ENCODE data around the gene OR7C1.
A peak's percentile ranks its signal among the peaks of the same experiment; 100 is the strongest.
"Not testable (repeated sequence)": the region's sequence is repeated elsewhere in the genome, so short reads cannot be mapped to it uniquely, and the experiment has no call there.

The OR7C1 gene

DNA sequence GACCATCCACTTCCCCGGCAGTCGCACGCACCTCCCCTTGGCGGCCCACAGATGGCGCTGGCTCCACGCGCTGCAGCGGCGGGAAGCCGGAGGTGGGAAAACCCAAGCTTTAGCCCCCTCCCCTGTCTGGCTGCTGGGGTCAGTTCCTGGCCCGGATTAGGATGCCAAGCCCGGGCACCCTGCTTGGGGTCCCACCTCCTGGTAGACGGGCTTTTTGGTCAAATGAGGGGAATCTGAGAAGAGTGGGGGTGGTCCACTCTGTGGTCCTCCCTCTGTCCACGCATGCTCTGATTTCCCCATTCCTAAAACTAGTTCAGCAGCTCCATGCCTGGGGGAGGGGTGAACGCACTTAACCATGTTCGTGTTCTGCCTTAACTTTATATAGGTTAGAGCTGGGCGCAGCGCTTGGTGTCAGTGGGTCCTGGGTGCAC, 48.5 kb downstream of the OR7C1 start:
- no peak overlapping the region for H3K4me3 ChIP-seq (ENCODE audit: low read length in 2 of 2)
- no peaks in the 10 kb centered on the region for H3K36me3 ChIP-seq (ENCODE audit: control insufficient read depth in 2 of 2, insufficient read depth in 2 of 2, low read length in 2 of 2)
- no peaks in the 10 kb centered on the region for H3K27me3 ChIP-seq (ENCODE audit: control insufficient read depth in 2 of 2, insufficient read depth in 2 of 2, low read length in 2 of 2)
- peaks cover 0 to 2% of the 10 kb centered on the region in 2 donors for H3K4me1 ChIP-seq (ENCODE audit: control insufficient read depth in 2 of 2, insufficient read depth in 2 of 2, low read length in 2 of 2)
- H3K27ac ChIP-seq (ENCODE audit: low read depth in 2 of 2, low read length in 2 of 2) = no peak overlapping the region
- no peak overlapping the region for H3K9ac ChIP-seq (ENCODE audit: low read depth in 1 of 2, low read length in 2 of 2)
- no peaks in the 10 kb centered on the region for H3K9me3 ChIP-seq (ENCODE audit: control insufficient read depth in 2 of 2, low read length in 2 of 2)

DNA sequence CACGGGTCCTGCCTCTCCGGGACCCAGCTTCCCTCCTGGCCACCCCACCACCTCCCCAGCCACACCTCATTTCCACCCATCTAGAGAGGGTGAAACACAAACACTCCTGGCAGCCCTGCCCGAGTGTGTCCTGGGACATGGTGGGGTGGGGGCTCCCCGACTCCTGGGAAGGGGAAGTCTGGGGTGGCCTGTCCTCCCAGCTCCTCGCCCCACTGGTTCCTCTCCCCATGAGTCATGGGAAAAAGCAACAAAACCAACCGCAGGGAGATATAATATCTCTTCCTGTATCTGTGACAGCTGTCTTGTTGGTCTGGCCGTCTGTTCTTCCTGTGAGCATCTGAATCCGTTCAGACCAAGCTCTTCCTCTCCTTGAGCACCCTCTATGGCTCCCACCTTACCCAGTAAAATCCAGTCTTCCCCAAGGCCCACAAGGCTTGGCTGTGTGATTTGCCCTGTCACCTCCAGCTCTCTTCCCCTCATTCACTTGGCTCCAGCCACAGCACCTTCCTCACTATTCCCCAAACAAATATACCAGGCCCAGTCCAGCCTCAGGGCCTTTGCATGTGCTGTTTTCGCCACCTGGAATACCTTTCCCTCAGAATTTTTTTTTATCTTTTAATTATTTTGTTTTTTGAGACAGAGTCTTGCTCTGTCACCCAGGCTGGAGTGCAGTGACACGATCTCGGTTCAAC, 49.7 kb downstream of the OR7C1 start:
- H3K27ac ChIP-seq (ENCODE audit: low read depth in 2 of 2, low read length in 2 of 2) = peak overlapping the region; percentile 7 to 38
- H3K4me3 ChIP-seq (ENCODE audit: low read length in 2 of 2); H3K4me1 ChIP-seq (ENCODE audit: control insufficient read depth in 2 of 2, insufficient read depth in 2 of 2, low read length in 2 of 2); H3K36me3 ChIP-seq (ENCODE audit: control insufficient read depth in 2 of 2, insufficient read depth in 2 of 2, low read length in 2 of 2); H3K9ac ChIP-seq (ENCODE audit: low read depth in 1 of 2, low read length in 2 of 2); H3K9me3 ChIP-seq (ENCODE audit: control insufficient read depth in 2 of 2, low read length in 2 of 2); H3K27me3 ChIP-seq (ENCODE audit: control insufficient read depth in 2 of 2, insufficient read depth in 2 of 2, low read length in 2 of 2): not testable (repeated sequence)

DNA sequence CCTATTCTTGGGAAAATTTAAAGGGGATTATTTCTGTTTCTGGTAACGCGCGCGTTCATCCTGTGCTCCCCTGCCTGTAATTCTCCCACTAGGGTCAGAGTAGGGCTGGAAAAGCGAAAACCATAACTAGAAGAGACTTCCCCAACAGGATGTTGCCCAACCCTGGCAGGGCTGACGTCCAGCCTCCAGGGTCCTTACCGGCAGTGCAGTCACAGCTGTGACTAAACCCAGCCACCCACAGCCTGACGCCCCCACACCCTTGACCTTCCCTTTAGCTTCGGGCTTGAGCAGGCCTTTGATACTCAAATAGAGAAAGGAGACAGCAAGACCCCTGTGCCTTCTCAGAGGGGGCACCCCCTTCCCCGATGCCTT, 50.3 kb downstream of the OR7C1 start:
- not testable (repeated sequence) for H3K9me3 ChIP-seq (ENCODE audit: control insufficient read depth in 2 of 2, low read length in 2 of 2); H3K27me3 ChIP-seq (ENCODE audit: control insufficient read depth in 2 of 2, insufficient read depth in 2 of 2, low read length in 2 of 2); H3K4me1 ChIP-seq (ENCODE audit: control insufficient read depth in 2 of 2, insufficient read depth in 2 of 2, low read length in 2 of 2); H3K9ac ChIP-seq (ENCODE audit: low read depth in 1 of 2, low read length in 2 of 2); H3K4me3 ChIP-seq (ENCODE audit: low read length in 2 of 2); H3K36me3 ChIP-seq (ENCODE audit: control insufficient read depth in 2 of 2, insufficient read depth in 2 of 2, low read length in 2 of 2)
- peak overlapping the region; percentile 7 to 38 for H3K27ac ChIP-seq (ENCODE audit: low read depth in 2 of 2, low read length in 2 of 2)

DNA sequence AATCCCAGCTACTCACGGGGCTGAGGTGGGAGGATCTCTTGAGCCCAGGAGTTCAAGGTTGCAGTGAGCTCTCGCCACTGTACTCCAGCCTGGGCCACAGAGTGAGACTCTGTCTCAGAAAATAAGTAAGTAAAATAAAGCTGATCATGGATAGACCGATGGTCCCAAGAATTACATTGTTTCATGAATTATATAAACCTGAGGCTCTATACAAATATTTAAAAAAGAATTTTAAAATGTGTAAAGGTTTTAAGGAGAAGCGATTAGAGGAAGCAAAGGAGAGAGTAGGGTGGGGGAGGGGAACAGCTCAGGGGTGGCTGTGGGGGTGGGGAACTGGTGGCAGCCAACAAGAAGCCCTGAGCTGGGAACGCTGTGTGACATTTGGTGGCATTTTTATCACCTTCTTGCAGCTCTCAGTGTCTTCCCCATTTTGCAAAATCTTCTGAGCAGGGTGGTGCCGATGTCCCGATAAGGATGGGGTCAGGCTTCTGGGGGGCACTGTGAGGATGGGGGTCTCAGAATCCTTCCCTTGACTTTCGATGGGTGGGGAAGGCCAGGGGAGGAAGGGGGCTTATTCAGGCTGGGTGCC, 51.5 kb downstream of the OR7C1 start:
- not testable (repeated sequence) for H3K4me1 ChIP-seq (ENCODE audit: control insufficient read depth in 2 of 2, insufficient read depth in 2 of 2, low read length in 2 of 2); H3K4me3 ChIP-seq (ENCODE audit: low read length in 2 of 2); H3K27me3 ChIP-seq (ENCODE audit: control insufficient read depth in 2 of 2, insufficient read depth in 2 of 2, low read length in 2 of 2); H3K36me3 ChIP-seq (ENCODE audit: control insufficient read depth in 2 of 2, insufficient read depth in 2 of 2, low read length in 2 of 2); H3K27ac ChIP-seq (ENCODE audit: low read depth in 2 of 2, low read length in 2 of 2); H3K9me3 ChIP-seq (ENCODE audit: control insufficient read depth in 2 of 2, low read length in 2 of 2); H3K9ac ChIP-seq (ENCODE audit: low read depth in 1 of 2, low read length in 2 of 2)

DNA sequence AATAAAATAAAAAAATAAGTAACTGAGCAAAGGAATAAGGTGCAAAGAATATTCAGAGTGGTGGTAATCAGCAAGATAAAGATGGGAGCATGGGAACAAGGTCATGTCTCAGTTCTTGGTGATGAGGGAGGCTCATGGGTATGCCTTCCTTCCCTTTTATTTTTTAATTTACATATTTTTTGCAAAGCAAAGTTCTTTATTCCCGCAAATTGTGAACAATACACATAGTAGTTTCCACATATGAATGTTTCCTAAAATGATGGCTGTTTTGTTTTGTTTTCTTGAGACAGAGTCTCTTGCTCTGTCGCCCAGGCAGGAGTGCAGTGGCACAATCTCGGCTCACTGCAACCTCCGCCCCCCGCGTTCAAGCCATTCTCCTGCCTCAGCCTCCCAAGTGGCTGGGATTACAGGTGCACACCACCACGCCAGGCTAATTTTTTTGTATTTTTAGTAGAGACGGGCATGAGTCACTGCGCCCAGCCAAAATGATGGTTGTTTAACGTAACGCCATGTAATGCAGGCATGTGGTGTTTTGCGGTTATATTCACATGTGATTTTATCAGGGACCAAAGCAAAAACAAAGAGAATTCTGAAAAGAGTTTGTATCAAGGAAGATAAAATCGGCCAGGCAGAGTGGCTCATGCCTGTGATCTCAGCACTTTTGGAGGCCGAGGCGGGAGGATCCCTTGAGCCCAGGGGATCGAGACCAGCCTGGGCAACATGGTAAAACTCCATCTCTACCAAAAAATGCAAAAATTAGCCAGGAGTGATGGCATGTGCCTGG, 52.2 kb downstream of the OR7C1 start:
- H3K27me3 ChIP-seq (ENCODE audit: control insufficient read depth in 2 of 2, insufficient read depth in 2 of 2, low read length in 2 of 2) = no peaks in the 10 kb centered on the region
- H3K4me3 ChIP-seq (ENCODE audit: low read length in 2 of 2) = no peak overlapping the region
- H3K36me3 ChIP-seq (ENCODE audit: control insufficient read depth in 2 of 2, insufficient read depth in 2 of 2, low read length in 2 of 2) = no peaks in the 10 kb centered on the region
- peak overlapping the region in 1 of 2 donors; percentile 9 for H3K27ac ChIP-seq (ENCODE audit: low read depth in 2 of 2, low read length in 2 of 2)
- H3K4me1 ChIP-seq (ENCODE audit: control insufficient read depth in 2 of 2, insufficient read depth in 2 of 2, low read length in 2 of 2) = peaks cover 0 to 2% of the 10 kb centered on the region in 2 donors
- H3K9me3 ChIP-seq (ENCODE audit: control insufficient read depth in 2 of 2, low read length in 2 of 2) = no peaks in the 10 kb centered on the region
- peak overlapping the region in 1 of 2 donors; percentile 24 for H3K9ac ChIP-seq (ENCODE audit: low read depth in 1 of 2, low read length in 2 of 2)

DNA sequence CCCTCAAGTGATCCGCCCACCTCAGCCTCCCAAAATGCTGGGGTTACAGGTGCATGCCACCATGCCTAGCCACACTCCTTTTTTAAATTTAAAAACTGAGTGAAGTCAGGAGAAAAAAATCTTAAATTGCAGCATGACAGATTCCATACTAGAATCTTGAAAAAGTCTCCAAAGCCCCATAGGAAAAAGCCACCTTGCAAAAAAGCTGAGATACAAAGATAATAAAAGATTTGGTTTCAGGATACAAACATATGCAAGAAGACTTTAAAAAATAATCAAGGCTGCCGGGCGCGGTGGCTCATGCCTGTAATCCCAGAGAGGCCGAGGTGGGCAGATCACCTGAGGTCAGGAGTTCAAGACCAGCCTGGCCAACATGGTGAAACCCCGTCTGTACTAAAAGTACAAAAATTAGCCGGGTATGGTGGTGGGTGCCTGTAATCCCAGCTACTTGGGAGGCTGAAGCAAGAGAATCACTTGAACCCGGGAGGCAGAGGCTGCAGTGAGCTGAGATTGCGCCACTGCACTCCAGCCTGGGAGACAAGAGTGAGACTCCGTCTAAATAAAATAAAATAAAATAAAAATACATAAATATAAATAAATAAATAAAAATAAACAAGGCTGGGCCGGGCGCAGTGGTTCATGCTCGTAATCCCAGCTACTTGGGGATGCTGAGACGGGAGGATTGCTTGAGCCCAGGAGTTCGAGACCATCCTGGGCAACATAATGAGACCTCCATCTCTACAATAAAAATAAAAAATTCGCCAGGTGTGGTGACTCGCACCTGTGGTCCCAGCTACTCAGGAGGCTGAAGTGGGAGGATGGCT, 53.1 kb downstream of the OR7C1 start:
- not testable (repeated sequence) for H3K4me1 ChIP-seq (ENCODE audit: control insufficient read depth in 2 of 2, insufficient read depth in 2 of 2, low read length in 2 of 2); H3K9me3 ChIP-seq (ENCODE audit: control insufficient read depth in 2 of 2, low read length in 2 of 2); H3K36me3 ChIP-seq (ENCODE audit: control insufficient read depth in 2 of 2, insufficient read depth in 2 of 2, low read length in 2 of 2); H3K27ac ChIP-seq (ENCODE audit: low read depth in 2 of 2, low read length in 2 of 2); H3K4me3 ChIP-seq (ENCODE audit: low read length in 2 of 2); H3K27me3 ChIP-seq (ENCODE audit: control insufficient read depth in 2 of 2, insufficient read depth in 2 of 2, low read length in 2 of 2); H3K9ac ChIP-seq (ENCODE audit: low read depth in 1 of 2, low read length in 2 of 2)

DNA sequence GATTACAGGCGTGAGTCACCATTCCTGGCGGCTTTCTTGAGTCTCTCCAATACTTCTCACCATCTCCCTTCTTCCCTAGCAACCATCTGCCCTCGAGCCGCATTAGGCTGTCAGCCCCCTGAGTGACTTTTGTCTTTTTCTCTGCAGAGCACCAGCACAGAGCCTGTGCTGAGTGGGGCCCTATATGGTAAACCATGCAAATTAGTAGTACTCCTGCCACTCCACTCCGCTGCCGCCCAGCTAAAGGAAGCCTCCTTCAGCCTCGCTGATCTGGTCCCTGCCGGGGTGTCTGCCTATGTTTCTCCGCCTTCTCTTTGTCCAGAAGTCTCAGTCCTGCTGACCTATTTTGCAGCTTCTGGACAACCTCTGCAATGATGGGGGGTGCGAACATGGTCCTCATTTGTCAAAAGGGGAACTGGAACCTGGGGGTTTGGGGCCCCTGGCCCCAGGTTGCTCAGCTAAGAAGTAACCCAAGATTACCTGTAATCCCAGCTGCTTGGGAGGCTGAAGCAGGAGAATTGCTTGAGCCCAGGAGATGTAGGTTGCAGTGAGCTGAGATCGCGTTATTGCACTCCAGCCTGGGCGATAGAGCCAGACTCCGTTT, 54.3 kb downstream of the OR7C1 start:
- H3K36me3 ChIP-seq (ENCODE audit: control insufficient read depth in 2 of 2, insufficient read depth in 2 of 2, low read length in 2 of 2); H3K9ac ChIP-seq (ENCODE audit: low read depth in 1 of 2, low read length in 2 of 2); H3K27me3 ChIP-seq (ENCODE audit: control insufficient read depth in 2 of 2, insufficient read depth in 2 of 2, low read length in 2 of 2); H3K27ac ChIP-seq (ENCODE audit: low read depth in 2 of 2, low read length in 2 of 2); H3K4me1 ChIP-seq (ENCODE audit: control insufficient read depth in 2 of 2, insufficient read depth in 2 of 2, low read length in 2 of 2); H3K9me3 ChIP-seq (ENCODE audit: control insufficient read depth in 2 of 2, low read length in 2 of 2); H3K4me3 ChIP-seq (ENCODE audit: low read length in 2 of 2): not testable (repeated sequence)

DNA sequence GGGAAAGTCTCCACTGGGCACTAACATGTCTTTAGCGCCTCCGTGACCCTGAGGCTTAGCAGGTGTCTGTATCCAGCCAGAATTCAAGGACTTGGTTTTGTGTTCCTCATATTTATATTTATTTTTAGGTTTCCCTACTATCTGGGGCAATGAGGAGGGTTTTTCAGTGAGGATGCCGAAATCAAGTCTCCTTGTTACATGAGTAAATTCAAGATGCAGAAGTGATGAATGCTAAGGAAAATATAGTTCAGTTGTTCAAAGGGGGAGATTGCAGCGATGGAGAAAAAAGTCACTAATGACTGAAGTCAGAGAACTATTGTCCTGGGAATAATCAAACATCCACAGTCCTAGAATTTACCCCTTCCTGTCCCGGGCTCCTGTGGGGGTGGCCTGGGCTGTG, 55.8 kb downstream of the OR7C1 start:
- H3K27me3 ChIP-seq (ENCODE audit: control insufficient read depth in 2 of 2, insufficient read depth in 2 of 2, low read length in 2 of 2) = no peaks in the 10 kb centered on the region

DNA sequence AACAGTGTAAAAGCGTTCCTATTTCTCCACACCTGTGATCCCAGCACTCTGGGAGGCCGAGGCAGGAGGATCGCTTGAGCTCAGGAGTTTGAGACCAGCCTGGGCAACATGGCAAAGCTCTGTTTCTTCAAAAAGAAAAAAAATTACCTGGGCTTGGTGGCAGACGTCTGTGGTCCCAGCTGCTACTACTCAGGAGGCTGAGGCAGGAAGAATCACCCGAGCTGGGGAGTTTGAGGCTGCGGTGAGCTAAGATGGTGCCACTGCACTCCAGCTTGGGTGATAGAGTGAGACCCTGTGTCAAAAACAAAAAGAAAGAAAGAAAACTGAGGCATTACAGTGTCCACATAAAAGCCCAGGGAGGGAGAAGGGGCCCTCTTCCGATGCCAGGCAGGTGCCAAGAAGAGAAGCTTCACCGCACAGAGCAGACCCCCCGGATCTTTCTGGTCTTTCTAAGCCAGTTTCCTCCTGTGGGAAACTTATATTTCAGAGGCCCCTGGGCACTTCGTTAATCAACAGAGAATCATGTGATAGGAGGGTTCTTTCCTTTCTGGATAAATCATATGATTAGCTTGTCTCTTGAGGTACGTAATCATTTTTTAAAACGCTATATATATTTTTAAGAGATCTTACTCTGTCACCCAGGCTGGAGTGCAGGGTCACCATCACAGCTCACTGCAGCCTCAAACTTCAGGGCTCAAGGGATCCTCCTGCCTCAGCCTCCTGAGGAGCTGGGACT, 56.7 kb downstream of the OR7C1 start, which contains the start of gene ADGRE2:
ADGRE2 (minus strand) TSS at position 451 of the 736 bp plus-strand sequence. CDS start 1,804 bp downstream, outside the sequence.
- not testable (repeated sequence) for H3K27ac ChIP-seq (ENCODE audit: low read depth in 2 of 2, low read length in 2 of 2); H3K9me3 ChIP-seq (ENCODE audit: control insufficient read depth in 2 of 2, low read length in 2 of 2); H3K36me3 ChIP-seq (ENCODE audit: control insufficient read depth in 2 of 2, insufficient read depth in 2 of 2, low read length in 2 of 2); H3K4me3 ChIP-seq (ENCODE audit: low read length in 2 of 2); H3K27me3 ChIP-seq (ENCODE audit: control insufficient read depth in 2 of 2, insufficient read depth in 2 of 2, low read length in 2 of 2); H3K4me1 ChIP-seq (ENCODE audit: control insufficient read depth in 2 of 2, insufficient read depth in 2 of 2, low read length in 2 of 2); H3K9ac ChIP-seq (ENCODE audit: low read depth in 1 of 2, low read length in 2 of 2)

More for the DNA sequence above, 55.8 kb downstream of the OR7C1 start:
- H3K27ac ChIP-seq (ENCODE audit: low read depth in 2 of 2, low read length in 2 of 2) = no peak overlapping the region
- H3K4me1 ChIP-seq (ENCODE audit: control insufficient read depth in 2 of 2, insufficient read depth in 2 of 2, low read length in 2 of 2) = peaks cover 0 to 3% of the 10 kb centered on the region in 2 donors
- no peak overlapping the region for H3K9ac ChIP-seq (ENCODE audit: low read depth in 1 of 2, low read length in 2 of 2)
- H3K36me3 ChIP-seq (ENCODE audit: control insufficient read depth in 2 of 2, insufficient read depth in 2 of 2, low read length in 2 of 2) = no peaks in the 10 kb centered on the region
- no peaks in the 10 kb centered on the region for H3K9me3 ChIP-seq (ENCODE audit: control insufficient read depth in 2 of 2, low read length in 2 of 2)
- H3K4me3 ChIP-seq (ENCODE audit: low read length in 2 of 2) = no peak overlapping the region
